GM12878 (cell line): Measurements from ENCODE around the gene ACKR2. TPM values are rescaled to one million over a fixed set of nuclear protein-coding genes. Genes with fewer than 3 reads are reported as not detected.

Source experiments
- KLF5 ChIP-seq: fragments of 450-650 bp; IDR thresholded peaks from 2 replicates; pipeline ENCODE4 v1.6.1; 2014; ENCODE audit warnings: mild to moderate bottlenecking; ENCODE audit not compliant: partially characterized antibody
- NFIC ChIP-seq: IDR thresholded peaks from 2 replicates; pipeline ENCODE4 v1.6.1; 2012; ENCODE audit warnings: low read depth, mild to moderate bottlenecking, inconsistent platforms, low read length, moderate library complexity
- RAD21 ChIP-seq: IDR thresholded peaks from 2 replicates; pipeline ENCODE4 v1.6.1; 2011; ENCODE audit warnings: mild to moderate bottlenecking, low read depth, low read length, moderate library complexity; ENCODE audit not compliant: insufficient read depth
- YBX1 ChIP-seq: fragments of 450-650 bp; IDR thresholded peaks from 2 replicates; pipeline ENCODE4 v1.6.1; 2016; ENCODE audit warnings: antibody characterized with exemption
- ZNF592 ChIP-seq: fragments of 450-650 bp; IDR thresholded peaks from 2 replicates; pipeline ENCODE4 v1.6.1; 2017; ENCODE audit warnings: mild to moderate bottlenecking, moderate library complexity
- polyA plus RNA-seq, 11 experiments: library from polyadenylated mRNA; depleted of rRNA in 4 of 11; unstranded in 6 of 11; stranded (reverse) in 5 of 11; fragments of >200 nt; fragmentation: Nextera tagmentation in 4 of 11; fragmentation: Illumina TruSeq in 1 of 11; extraction: Ambion mirVana in 4 of 11; extraction: Trizol in 1 of 11; gene quantifications; 1 replicate in 1 of 11; 2 replicates in 10 of 11; pipeline versions ENCODE4 v1.2.1 to v1.2.3, GENCODE V29; 2011 to 2016; ENCODE audit warnings: inconsistent platforms in 2 of 11, missing spikeins in 2 of 11, low read depth in 1 of 11
- total RNA-seq, 4 experiments: library from RNA; depleted of rRNA in 3 of 4; stranded (reverse); fragments of >200 nt in 3 of 4; fragmentation: Illumina TruSeq in 1 of 4; extraction: Trizol in 1 of 4; gene quantifications; 2 replicates each; pipeline versions ENCODE4 v1.2.1 to v1.2.3, GENCODE V29; 2013 to 2021
- TF ChIP-seq, protein P1 (sequence below): fragments of 450-650 bp; formaldehyde crosslinking; IDR thresholded peaks from 2 replicates; pipeline ENCODE4 v1.5.0; 2022; ENCODE audit warnings: mild to moderate bottlenecking, missing genetic modification characterization

ACKR2 gene
- total and polyA plus RNA-seq, 10 of the 15 experiments (the other 5 are each of a cell fraction or from before 2014, with no cell fraction given) = 0.05 to 0.91 (median 0.23) TPM; not detected in 2

GRCh38 chr3:42786212-42786611 lies 23.0 kb upstream of the ACKR2 start (continued):
- TF ChIP-seq, protein P1, sequence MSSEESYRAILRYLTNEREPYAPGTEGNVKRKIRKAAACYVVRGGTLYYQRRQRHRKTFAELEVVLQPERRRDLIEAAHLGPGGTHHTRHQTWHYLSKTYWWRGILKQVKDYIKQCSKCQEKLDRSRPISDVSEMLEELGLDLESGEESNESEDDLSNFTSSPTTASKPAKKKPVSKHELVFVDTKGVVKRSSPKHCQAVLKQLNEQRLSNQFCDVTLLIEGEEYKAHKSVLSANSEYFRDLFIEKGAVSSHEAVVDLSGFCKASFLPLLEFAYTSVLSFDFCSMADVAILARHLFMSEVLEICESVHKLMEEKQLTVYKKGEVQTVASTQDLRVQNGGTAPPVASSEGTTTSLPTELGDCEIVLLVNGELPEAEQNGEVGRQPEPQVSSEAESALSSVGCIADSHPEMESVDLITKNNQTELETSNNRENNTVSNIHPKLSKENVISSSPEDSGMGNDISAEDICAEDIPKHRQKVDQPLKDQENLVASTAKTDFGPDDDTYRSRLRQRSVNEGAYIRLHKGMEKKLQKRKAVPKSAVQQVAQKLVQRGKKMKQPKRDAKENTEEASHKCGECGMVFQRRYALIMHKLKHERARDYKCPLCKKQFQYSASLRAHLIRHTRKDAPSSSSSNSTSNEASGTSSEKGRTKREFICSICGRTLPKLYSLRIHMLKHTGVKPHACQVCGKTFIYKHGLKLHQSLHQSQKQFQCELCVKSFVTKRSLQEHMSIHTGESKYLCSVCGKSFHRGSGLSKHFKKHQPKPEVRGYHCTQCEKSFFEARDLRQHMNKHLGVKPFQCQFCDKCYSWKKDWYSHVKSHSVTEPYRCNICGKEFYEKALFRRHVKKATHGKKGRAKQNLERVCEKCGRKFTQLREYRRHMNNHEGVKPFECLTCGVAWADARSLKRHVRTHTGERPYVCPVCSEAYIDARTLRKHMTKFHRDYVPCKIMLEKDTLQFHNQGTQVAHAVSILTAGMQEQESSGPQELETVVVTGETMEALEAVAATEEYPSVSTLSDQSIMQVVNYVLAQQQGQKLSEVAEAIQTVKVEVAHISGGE (CRISPR knock-in tag) = no peak
- no peak for TF ChIP-seq KLF5
- TF ChIP-seq NFIC = no peak
- TF ChIP-seq RAD21 = no peak
- TF ChIP-seq YBX1 = no peak
- no peak for TF ChIP-seq ZNF592
